HG02763 (cell line): ENCODE measurements around the gene MSN.
"Not testable (repeated sequence)": the region's sequence is repeated elsewhere in the genome, so short reads cannot be mapped to it uniquely, and the experiment has no call there.

ENCODE experiments used
- ATAC-seq: cut with Tn5 transposase; IDR thresholded peaks from one replicate; pipeline ENCODE4 v1.9.1; 2021; ENCODE audit warnings: mild to moderate bottlenecking, moderate library complexity; ENCODE audit not compliant: unreplicated experiment

The MSN gene

DNA sequence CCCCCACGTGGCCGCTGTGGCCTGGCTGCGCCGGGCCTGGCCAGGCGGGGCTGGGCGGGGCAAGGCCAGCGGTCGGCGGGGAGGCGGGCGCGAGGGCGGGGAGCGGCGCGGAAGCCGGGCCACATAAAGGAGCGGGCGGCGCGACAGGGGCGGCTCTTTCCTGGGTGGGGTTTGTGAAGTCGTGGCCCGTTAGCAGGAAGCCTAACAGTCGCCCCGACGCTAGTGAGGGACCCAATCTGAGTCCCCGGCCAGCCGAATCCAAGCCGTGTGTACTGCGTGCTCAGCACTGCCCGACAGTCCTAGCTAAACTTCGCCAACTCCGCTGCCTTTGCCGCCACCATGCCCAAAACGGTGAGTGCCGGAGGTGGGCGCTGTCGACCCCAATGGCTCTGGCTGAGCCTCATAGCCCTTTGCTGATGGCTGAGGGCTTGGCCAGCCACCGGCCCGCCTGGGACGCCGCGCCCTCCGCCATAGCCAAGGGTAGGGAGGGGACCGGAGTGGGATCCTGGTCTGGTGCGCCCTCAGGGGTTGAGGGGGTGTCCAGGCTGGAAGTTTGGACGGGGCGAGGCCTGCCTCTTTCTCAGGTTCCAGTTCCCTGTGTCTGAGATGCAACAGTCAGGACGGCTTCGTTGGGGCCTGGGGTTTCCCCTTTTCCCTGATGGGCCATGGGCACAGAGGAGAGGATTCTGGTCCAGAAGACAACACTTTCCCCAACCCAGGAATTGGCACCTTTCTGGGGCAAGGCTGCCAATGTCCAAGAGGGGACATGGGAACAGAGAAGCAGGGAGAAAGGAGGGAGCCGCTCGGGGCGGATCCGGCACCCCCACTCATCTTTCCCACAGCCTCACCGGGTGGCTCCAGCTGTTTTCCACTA is at the start of gene MSN:
Gene MSN (plus strand): TSS at position 152 of the 874 bp plus-strand sequence. CDS start 188 bp downstream, at position 340.
- peak; percentile 77 for ATAC-seq

GRCh38 chrX:65620096-65620705 is 47.3 kb upstream of the MSN start:
- ATAC-seq = not testable (repeated sequence)

GRCh38 chrX:65630771-65631170 is 36.7 kb upstream of the MSN start:
- ATAC-seq = no peak

GRCh38 chrX:65633826-65634225 is 33.6 kb upstream of the MSN start:
- ATAC-seq = no peak

DNA sequence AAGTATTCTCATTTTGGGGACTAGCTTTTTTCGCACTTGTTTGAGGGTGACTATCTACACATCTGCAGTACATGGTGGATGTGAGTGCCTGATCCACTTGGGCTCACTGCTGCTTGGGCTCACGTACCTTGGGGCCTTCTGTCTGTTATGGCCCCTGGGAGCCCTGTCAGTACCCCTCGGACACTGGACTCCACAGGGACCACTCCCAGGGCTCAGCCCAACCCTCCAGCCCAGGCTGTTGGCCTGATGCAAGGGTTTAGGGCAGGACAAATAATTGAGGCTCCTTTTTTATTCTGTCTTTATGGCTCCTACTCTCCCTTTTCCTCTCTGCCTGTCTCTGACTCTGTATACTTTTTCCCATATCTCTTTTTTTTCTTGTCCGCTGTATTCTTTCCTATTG is 32.7 kb upstream of the MSN start:
- no peak for ATAC-seq

DNA sequence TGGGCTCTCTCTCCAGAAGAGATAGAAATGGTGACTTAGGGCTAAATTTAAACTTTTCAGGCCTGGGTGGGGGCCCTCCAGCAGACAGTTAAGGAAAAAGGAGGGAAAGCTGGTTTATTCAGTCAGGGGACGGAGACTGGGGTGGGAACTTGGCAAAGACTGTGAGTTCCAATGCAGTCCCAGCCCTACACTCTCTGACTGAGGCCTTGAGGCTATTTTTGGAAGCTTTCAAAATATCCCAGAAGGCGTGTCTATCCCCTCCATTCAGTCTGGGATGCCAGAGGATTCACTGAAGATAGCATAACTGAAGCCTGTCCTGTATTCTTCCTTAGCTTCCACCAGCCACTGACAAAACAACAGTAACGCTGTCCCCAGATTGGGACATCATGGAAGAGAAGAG is 32.1 kb upstream of the MSN start:
- ATAC-seq = no peak

DNA sequence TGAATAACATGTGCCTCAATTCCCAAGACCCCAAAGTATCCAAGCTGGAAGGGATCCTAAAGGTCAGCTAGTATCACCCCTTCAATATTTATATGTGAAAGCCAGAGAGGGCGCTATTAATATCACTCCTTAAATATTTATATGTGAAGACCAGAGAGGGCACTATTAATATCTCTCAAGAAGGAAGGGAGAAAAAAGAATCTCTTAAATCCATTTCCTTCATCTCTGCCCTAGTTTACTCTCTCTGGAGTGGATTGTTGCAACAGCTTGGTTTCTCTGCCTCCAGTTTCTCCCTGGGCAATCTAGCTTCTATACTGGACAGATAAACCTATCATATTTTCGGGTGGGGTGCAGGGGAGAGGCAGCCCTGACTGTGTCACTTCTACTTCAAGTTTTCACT is 31.6 kb upstream of the MSN start:
- ATAC-seq = no peak

GRCh38 chrX:65636261-65636660 is 31.2 kb upstream of the MSN start:
- ATAC-seq = not testable (repeated sequence)

DNA sequence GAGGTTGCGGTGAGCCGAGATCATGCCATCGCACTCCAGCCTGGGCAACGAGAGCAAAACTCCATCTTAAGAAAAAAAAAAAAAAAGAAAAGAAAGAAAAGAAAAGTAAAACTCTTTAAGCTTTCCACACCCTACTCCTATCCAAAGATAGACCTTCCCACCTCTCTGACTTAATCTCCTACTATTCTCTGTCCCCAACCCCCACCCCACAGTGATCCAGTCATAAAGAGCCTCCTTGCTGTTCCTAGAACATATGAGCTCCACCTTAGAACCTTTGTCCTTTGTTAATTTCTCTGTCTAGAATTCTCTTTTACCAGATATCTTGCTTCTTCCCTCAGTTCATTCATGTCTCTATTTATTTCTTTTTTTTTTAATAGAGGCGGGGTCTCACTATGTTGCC is 30.1 kb upstream of the MSN start:
- ATAC-seq = no peak

GRCh38 chrX:65642914-65643491 is 24.5 kb upstream of the MSN start:
- ATAC-seq = no peak

DNA sequence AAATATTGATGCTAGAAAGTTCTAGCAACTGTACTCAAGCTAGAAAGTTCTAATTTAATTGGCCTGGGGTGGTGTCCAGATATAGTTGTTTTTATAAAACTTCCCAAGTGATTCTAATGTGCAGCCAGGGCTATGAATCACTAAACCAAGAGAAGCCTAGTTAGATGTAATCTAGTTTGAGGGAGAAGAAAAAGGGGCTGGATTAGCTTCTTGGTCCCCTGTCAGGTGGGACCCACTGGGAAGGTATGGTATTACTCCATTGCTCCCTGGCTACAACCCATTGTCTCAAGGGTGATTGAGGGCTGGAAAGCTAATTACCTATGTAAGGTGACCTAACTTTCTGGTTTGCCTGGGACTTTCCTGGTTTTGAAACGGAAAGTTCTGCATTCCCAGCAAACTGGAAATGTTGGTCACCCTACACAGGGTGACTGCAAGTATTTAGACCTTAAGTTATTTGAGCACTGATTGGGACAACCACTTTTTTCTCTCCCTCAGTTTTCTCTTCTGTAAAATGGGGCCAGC is 23.9 kb upstream of the MSN start:
- no peak for ATAC-seq

- ATAC-seq = no peak
Observed at GRCh38 chrX:65644621-65645289, 22.7 kb upstream of the MSN start.

GRCh38 chrX:65647801-65648200 is 19.7 kb upstream of the MSN start:
- ATAC-seq = no peak

DNA sequence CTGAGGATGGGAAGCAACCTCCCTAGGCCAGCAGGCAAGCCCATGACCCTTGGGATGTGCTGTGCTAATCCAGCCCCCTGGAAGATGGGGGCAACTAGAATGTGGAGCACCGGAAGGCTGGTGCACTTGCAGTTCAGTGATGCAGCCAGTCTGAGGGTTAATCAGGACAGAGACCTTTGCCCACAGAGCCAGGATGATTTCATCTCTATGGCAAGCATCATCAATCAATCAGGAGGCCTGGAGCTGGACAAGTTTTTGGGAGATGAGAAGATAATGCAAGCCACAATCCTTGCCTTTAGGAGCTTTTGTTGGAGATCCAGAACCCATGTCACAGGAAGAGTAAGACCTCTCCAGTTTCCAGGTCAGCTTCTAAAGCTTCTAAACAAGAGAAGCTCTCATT is 15.4 kb upstream of the MSN start:
- ATAC-seq = no peak

- ATAC-seq = not testable (repeated sequence)
Observed at GRCh38 chrX:65657009-65657441, 10.4 kb upstream of the MSN start.

- no peak for ATAC-seq
Observed at GRCh38 chrX:65657659-65658058, 9.8 kb upstream of the MSN start.

DNA sequence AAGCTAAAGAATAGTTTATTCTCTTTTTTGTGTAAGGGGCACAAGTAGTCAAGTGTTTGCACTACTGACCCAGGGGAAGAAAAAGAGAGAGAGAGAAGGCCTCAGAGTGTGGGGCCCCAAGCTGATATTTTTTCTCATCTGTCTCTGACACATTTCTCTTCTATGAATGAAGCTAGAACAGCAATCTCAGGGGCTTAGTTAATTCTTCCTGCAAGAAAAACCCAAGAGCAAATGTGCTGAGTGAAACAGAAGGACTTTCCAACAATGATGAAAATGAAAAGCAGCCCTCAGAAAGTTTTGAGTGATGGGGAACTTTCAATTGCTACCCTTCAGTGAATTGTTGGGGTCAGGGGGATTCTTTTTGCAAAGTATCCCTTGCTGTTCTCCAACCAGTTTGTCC is 9.2 kb upstream of the MSN start:
- ATAC-seq = no peak

GRCh38 chrX:65667157-65667502 is 324 bp upstream of the MSN start:
- ATAC-seq = no peak

DNA sequence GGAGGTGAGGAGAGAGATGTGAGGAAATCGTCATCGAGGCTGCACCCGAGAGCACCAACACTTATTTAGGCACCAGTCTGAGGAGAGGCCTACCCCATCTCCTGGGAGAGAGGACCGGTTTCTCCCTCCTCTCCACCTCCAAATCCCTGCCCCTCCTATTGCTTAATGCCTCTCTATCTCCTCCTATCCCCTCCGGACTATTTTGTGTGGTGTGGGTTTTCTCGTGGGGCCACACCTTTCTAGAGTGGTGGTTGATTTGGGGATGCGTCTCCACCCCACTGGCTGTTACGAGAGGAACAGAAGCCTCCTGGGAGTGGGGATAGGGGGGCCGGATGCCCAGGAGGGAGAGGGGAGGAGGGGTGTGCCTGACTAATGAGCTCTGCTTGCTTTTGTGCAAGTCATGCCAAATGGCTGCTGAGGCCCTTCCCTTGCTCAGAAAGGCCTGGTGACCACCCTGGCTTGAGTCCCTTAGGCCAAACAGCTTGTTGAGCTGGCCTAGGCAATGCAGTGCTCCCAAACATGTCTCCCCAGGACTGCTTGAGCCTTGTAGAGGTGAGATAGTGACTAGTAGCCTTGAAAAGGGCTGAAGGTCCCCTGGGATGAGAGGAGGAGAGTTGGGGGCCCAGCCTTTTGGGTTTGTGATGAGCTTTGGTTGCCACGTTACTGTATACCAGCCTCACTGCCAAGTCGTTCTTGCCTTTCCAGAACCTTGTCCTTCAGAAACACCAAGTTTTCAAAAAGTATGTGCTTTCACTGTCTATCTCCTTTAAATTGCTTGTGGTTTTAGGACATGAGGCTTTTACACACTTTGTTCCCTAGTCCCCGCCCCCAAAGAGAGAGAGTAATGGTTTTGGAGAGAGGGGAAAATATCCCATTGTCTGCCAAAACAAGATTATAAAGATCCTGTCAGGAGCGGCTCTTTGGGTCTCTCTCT is 1.2 kb downstream of the MSN start:
- peak; percentile 31 for ATAC-seq

DNA sequence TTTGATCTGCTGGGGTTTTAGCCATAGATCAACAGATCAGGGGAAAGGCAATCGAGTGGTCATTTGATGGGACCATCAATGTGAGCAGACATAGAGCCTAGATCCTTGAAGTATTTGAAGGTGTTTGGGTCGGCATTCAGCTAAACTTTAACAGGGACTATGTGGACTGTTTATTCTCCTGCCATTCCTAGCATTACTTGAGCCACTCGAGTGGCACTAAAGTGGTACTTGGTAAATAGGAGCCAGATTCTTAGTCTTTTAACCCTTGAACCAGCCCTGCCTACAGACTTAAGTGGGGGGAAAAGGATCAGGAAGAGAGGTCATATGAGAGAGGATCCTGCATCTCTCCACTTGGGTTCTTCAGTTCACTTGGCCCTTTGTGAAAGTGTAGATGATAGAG is 3.8 kb downstream of the MSN start:
- no peak for ATAC-seq
